Type B pancreatic cell (in vitro differentiated cells): Measurements from ENCODE around the gene NOL4. TPM values are rescaled to one million over a fixed set of nuclear protein-coding genes. Genes with fewer than 3 reads are reported as not detected.

Experiments
- DNase-seq: peaks from one replicate; pipeline ENCODE4 v3.0.0; 2021; ENCODE audit warnings: mixed read lengths; ENCODE audit not compliant: unreplicated experiment; ENCODE audit errors: extremely low spot score
- H3K27ac Mint-ChIP-seq: 2 replicates; pipeline ENCODE4 v1.8.0; 2021; ENCODE audit warnings: mild to moderate bottlenecking, mixed read lengths
- H3K27me3 Mint-ChIP-seq: 2 replicates; pipeline ENCODE4 v1.8.0; 2021; ENCODE audit warnings: mixed read lengths
- H3K36me3 Mint-ChIP-seq: 2 replicates; pipeline ENCODE4 v1.8.0; 2021; ENCODE audit warnings: mixed read lengths
- H3K4me1 Mint-ChIP-seq: one replicate; pipeline ENCODE4 v1.8.0; 2021; ENCODE audit warnings: mixed read lengths; ENCODE audit not compliant: unreplicated experiment
- H3K4me3 Mint-ChIP-seq: 2 replicates; pipeline ENCODE4 v1.8.0; 2021; ENCODE audit warnings: mild to moderate bottlenecking, mixed read lengths
- H3K9me3 Mint-ChIP-seq: 2 replicates; pipeline ENCODE4 v1.8.0; 2021; ENCODE audit warnings: mixed read lengths
- CTCF ChIP-seq: fragments of 200-600 bp; sonication (generic); conservative IDR thresholded peaks from 2 replicates; pipeline ENCODE4 v1.5.0; 2021; ENCODE audit warnings: antibody characterized with exemption, mild to moderate bottlenecking
- total RNA-seq: library from RNA; stranded (reverse); gene quantifications from 2 replicates; pipeline ENCODE4 v1.2.1, GENCODE V29; 2021; ENCODE audit warnings: low replicate concordance

Gene NOL4
- total RNA-seq, 1 donor from 2014 or later: 3.6 TPM

- H3K27ac Mint-ChIP-seq: no peak overlapping the region
- H3K4me3 Mint-ChIP-seq: no peak overlapping the region
- no peak for TF ChIP-seq CTCF
Observed at GRCh38 chr18:34207344-34207851, 17.3 kb downstream of the NOL4 start.

GRCh38 chr18:34203866-34204265, 20.8 kb downstream of the NOL4 start:
- Mint-ChIP-seq H3K9me3 (no peaks in the 10 kb centered on the region), H3K4me3 (no peak overlapping the region), H3K36me3 (no peaks in the 10 kb centered on the region), H3K27me3 (no peaks in the 10 kb centered on the region), H3K27ac (no peak overlapping the region), H3K4me1 (no peaks in the 10 kb centered on the region)
- no peak for DNase-seq
- TF ChIP-seq CTCF: no peak

More at GRCh38 chr18:34207344-34207851, 17.3 kb downstream of the NOL4 start:
- Mint-ChIP-seq H3K27me3 (peaks cover 3% of the 10 kb centered on the region), H3K9me3 (no peaks in the 10 kb centered on the region), H3K36me3 (no peaks in the 10 kb centered on the region), H3K4me1 (no peaks in the 10 kb centered on the region)
- DNase-seq: no peak

GRCh38 chr18:34196256-34196655, 28.5 kb downstream of the NOL4 start:
- no peaks in the 10 kb centered on the region for H3K36me3 Mint-ChIP-seq
- no peaks in the 10 kb centered on the region for H3K4me1 Mint-ChIP-seq
- no peaks in the 10 kb centered on the region for H3K9me3 Mint-ChIP-seq
- no peak overlapping the region for H3K4me3 Mint-ChIP-seq
- no peak for TF ChIP-seq CTCF
- no peak for DNase-seq
- H3K27ac Mint-ChIP-seq: no peak overlapping the region
- H3K27me3 Mint-ChIP-seq: peaks cover 3% of the 10 kb centered on the region

GRCh38 chr18:34194239-34194638, 30.5 kb downstream of the NOL4 start:
- DNase-seq: no peak
- Mint-ChIP-seq H3K9me3 (no peaks in the 10 kb centered on the region), H3K27ac (no peak overlapping the region), H3K4me1 (no peaks in the 10 kb centered on the region), H3K27me3 (peaks cover 3% of the 10 kb centered on the region), H3K4me3 (no peak overlapping the region), H3K36me3 (no peaks in the 10 kb centered on the region)
- TF ChIP-seq CTCF: no peak

GRCh38 chr18:34189656-34190435, 34.9 kb downstream of the NOL4 start:
- Mint-ChIP-seq H3K4me3 (no peak overlapping the region), H3K9me3 (no peaks in the 10 kb centered on the region), H3K27me3 (no peaks in the 10 kb centered on the region), H3K4me1 (no peaks in the 10 kb centered on the region), H3K27ac (no peak overlapping the region), H3K36me3 (no peaks in the 10 kb centered on the region)
- DNase-seq: no peak
- no peak for TF ChIP-seq CTCF
